A549 treated with Mapracorat at 1 μM for 4 hours (cell line): Measurements from ENCODE around the gene PRR5. TPM values are rescaled to one million over a fixed set of nuclear protein-coding genes. Genes with fewer than 3 reads are reported as not detected.

Experiments
- total RNA-seq: library from RNA; stranded (reverse); fragments of 200-300 nt; extraction: Qiagen RNA extraction; gene quantifications from 5 replicates; pipeline ENCODE4 v1.2.3, GENCODE V29; 2022

PRR5 gene
- total RNA-seq, result 9.6 to 16.2 TPM (median 15.1 TPM) in 5 replicates

GRCh38 chr22:44701824-44702478 lies at the start of gene PRR5:
PRR5 (plus strand) TSS chr22:44702204; CDS start chr22:44702475, 271 bp downstream.

DNA sequence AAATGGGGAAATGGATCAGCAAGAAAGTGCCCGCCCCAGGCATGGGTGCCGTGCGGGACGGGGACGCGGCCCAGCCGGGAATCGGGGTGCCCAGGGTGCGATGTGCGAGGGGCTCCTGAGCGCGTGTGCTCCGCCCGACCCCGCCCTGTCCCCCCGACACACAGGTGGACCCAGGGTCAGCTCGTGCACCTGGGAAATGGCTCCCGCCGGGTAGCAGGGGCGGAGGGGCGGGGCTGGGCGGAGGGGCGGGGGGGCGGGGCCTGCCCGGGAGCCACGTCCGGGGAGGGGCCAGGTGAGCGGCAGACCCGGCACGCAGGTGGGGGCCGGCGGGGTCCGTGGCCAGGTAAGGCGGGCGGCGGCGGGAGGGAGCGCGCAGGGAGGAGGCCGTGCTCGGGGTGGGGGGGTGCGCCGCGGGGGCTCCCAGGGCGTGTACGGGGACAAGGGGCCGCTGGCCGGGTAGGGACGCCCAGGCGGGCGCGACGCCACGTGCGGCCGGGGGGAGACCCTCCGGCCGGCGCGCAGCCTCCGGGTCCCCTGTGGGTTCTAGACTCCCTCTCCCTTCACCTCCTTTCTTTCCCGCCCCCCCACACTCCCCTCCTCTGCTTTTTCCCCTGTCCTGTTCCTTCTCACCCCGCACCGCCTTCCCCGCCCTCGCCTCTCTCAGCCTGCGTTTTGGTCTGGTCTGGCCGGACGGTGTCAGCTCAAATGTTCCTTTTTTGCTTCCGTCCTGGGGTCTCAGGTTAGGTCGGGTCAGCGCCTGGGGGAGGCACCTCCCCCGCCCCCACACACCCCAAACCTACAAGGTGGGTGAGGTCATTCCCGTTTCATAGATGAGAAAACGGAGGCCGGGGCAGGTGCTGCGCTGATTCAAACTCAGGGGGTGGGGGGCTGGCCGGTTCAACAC lies 50.5 kb downstream of the PRR5 start, which contains the start of gene ARHGAP8:
Gene ARHGAP8 (plus strand): TSS at position 291 of the 904 bp plus-strand sequence. CDS start 33,953 bp downstream, outside the sequence.

Other genes starting within 250 kb of the PRR5 start
- gene RTL6, start 204.0 kb upstream of the PRR5 start, total RNA-seq, result 18.3 to 24.4 TPM (median 21.9 TPM) in 5 replicates
- 1.2 to 2.5 TPM (median 1.8 TPM) in 5 replicates for gene ARHGAP8, start 50.4 kb downstream of the PRR5 start, total RNA-seq